ENCODE results near the gene CD40LG.

The CD40LG gene

DNA sequence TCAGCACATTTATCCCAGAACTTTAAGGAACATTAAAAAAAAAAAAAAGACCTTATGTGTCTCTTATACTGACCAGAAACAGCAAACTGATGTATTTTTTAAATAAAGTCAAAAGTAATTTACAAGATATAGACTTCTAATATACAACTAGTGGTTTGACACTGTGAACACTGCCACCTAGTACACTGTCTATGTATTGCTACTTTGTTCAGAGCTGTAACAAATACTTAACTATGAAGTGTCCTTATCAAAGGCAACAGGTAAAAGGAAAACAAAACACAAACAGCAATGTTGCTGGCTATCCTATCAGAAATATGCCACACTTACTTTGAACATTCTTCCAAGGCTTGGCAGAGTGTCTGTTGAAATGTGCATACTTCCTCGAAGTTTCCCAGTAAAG is 60.4 kb downstream of the CD40LG start:
- no peak for FAIRE-seq
